Dedifferentiated amniotic fluid mesenchymal stem cell (primary cell): ENCODE measurements around the gene TMEM31.

Source experiments
- DNase-seq: peaks from one replicate; pipeline ENCODE4 v3.0.0-alpha.2; 2016; ENCODE audit errors: extremely low spot score

TMEM31 gene, protein sequence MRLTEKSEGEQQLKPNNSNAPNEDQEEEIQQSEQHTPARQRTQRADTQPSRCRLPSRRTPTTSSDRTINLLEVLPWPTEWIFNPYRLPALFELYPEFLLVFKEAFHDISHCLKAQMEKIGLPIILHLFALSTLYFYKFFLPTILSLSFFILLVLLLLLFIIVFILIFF

GRCh38 chrX:103710609-103711008 lies at the start of gene TMEM31:
Gene TMEM31 (plus strand): TSS chrX:103710909. CDS start chrX:103712259, 1,350 bp downstream.
- no peak for DNase-seq

GRCh38 chrX:103663981-103664762 lies 46.5 kb upstream of the TMEM31 start:
- no peak for DNase-seq

- no peak for DNase-seq
These were observed 44.3 kb upstream of the TMEM31 start for GRCh38 chrX:103666202-103667107.

DNA sequence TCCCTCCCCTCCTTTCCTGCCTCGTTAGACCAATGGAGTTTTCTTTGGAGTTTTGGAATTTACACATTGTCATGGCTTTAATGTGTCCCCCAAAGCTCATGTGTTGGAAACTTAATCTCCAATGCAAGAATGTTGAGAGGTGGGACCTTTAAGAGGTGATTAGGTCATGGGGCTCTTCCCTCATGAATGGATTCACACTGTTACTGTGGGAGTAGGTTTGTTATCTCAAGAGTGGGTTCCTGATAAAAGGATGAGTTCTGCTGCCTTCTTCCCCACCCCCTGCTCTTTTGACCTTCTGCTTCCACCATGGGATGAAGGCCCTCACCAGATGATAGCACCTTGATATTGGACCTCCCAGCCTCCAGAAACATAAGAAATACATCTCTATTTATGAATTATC lies 41.0 kb upstream of the TMEM31 start:
- DNase-seq = no peak

- DNase-seq = no peak
These were observed 35.9 kb upstream of the TMEM31 start for GRCh38 chrX:103674531-103675454.

- no peak for DNase-seq
These were observed 32.3 kb upstream of the TMEM31 start for GRCh38 chrX:103678199-103678993.

DNA sequence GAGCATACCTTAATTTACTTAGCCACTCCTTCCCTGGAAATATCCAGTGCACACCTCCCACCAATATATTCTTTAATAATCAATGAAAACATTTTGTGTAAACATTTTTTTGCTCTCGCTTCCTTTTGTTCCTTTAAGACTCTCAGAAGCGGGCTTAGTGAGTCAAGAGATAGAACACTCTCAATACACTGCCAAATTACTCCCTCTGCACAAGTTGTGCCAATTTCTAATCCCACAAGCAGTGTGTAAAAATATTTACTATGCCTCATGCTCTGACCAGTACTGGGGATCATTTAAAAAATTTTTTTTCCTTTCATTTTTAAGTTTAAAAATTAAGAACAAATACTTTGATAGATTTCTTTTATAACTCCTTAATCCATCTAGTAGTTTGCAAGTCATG lies 29.3 kb upstream of the TMEM31 start:
- no peak for DNase-seq

GRCh38 chrX:103685396-103685795 lies 25.3 kb upstream of the TMEM31 start:
- DNase-seq = no peak

- peak; percentile 97 for DNase-seq
These were observed 24.3 kb upstream of the TMEM31 start, which contains the start of gene MORF4L2 for GRCh38 chrX:103686199-103687072. Gene MORF4L2 (minus strand): TSS chrX:103686699. CDS start chrX:103677027, 9,672 bp downstream.

- peak; percentile 63 for DNase-seq
These were observed 23.5 kb upstream of the TMEM31 start for GRCh38 chrX:103687073-103687695.

DNA sequence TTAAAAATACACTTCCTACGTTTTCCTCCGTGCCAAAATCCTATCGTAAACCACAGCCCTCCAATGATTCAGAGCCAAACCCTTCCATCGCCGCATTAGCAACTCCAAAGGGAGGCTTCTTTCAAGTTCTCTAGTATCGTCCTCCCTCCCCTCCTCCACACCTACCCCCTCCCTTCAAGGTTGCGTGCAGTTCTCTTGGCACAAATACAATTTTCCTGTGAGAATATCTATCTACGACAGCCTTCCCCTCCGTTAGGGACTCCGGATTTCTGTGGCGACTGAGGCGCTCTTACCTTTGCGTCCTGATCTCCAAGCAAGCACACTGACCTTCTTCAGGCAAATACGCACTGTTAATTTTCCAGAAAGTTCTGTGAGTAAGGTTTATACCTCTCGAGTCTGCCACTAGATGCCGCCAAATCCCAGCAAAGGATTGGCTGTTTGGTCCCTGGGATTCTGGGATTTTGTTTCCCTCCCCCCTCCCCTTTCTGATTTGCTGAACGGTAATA lies 23.0 kb upstream of the TMEM31 start:
- peak; percentile 62 for DNase-seq

- no peak for DNase-seq
These were observed 21.8 kb upstream of the TMEM31 start for GRCh38 chrX:103688946-103689345.

DNA sequence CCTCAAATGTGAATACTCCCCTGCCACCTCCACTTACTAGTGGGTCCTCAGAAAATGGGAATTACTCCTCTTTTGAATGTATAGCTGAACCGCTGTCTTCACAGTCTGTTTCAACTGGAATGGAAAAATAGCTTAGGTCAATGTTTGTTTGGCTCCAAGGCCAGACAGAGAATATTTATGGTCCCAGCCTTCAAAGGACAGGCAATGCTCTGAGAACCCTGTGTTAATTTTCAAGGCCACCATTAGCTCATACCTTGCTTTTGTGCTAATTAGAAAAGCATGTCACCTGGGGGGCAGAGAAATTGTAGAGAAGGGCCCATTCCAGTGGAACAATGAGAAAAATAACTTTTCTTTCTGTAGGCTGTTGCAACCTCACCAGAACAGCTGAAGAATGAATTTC lies 19.6 kb upstream of the TMEM31 start:
- no peak for DNase-seq

DNA sequence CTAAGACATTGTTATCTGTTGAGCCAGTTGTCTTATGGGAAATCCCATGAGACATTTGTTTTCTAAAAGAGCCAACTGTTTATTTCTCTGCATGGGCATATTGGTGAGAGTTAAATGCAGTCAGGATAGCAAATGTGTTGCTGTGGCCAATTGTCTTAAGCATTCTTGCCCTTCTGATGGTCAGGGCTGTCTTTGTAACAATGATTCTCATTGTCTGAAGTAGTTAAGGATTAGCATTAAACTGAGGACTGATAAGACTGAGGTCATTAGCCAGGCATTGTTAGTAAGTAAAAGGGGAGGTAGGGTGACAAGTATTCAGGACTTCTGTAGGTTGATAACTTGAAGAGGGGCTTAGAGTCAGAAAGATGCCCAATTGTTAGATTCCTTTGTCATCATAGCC lies 13.0 kb upstream of the TMEM31 start:
- no peak for DNase-seq

- no peak for DNase-seq
These were observed 11.5 kb upstream of the TMEM31 start for GRCh38 chrX:103699243-103699642.

GRCh38 chrX:103704863-103705262 lies 5.8 kb upstream of the TMEM31 start:
- no peak for DNase-seq

- peak; percentile 36 for DNase-seq
These were observed 6.3 kb downstream of the TMEM31 start for GRCh38 chrX:103716962-103717361.

DNA sequence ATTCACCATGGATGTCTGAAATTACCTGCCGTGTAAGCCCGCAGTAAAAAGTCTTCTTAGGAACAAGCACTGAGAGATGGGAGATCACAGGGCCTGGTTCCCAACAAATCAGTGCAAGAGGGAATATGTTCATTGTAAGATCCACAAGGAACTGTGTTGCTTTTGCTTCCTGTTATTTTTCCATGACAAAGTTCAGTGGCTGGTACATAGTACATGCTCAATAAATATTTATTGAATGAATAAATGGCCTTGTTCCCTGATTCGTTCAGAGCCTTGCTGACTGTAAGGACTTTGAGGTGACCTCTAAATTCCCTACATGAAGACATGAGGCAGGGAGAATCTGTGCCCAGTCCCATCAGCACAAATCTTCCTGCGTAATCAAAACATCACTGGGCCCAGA lies 7.4 kb downstream of the TMEM31 start:
- no peak for DNase-seq

- DNase-seq = peak; percentile 16
These were observed 11.8 kb downstream of the TMEM31 start for GRCh38 chrX:103722505-103722904.
